Neural cell (in vitro differentiated cells): Measurements from ENCODE around the gene PASD1. TPM values are rescaled to one million over a fixed set of nuclear protein-coding genes. Genes with fewer than 3 reads are reported as not detected.

Source experiments
- H2AFZ ChIP-seq: fragments of 200-600, 300-800 bp; sonication (generic), shearing (Covaris generic); 2 replicates; pipeline ENCODE4 v1.6.0; 2014; ENCODE audit warnings: low read depth, mild to moderate bottlenecking, antibody characterized with exemption, low read length, moderate library complexity
- H3F3A ChIP-seq: fragments of 200-600 bp; shearing (Covaris generic); 2 replicates; pipeline ENCODE4 v1.6.1; 2016; ENCODE audit warnings: mild to moderate bottlenecking, moderate library complexity, mixed read lengths, antibody characterized with exemption, low read length; ENCODE audit not compliant: insufficient read depth, poor library complexity, severe bottlenecking
- H3K27ac ChIP-seq: fragments of 200-600, 300-800 bp; sonication (generic), shearing (Covaris generic); 2 replicates; pipeline ENCODE4 v1.5.1; 2014; ENCODE audit warnings: mild to moderate bottlenecking, low read length, moderate library complexity
- H3K27me3 ChIP-seq: fragments of 300-800, 200-600 bp; sonication (generic), shearing (Covaris generic); 2 replicates; pipeline ENCODE4 v1.6.0; 2014; ENCODE audit warnings: mild to moderate bottlenecking, low read depth, low read length, moderate library complexity; ENCODE audit not compliant: insufficient read depth
- H3K36me3 ChIP-seq: fragments of 300-800, 200-600 bp; sonication (generic), shearing (Covaris generic); 2 replicates; pipeline ENCODE4 v1.5.1; 2014; ENCODE audit warnings: mild to moderate bottlenecking, antibody characterized with exemption, low read length, moderate library complexity; ENCODE audit not compliant: insufficient read depth
- H3K4me2 ChIP-seq: fragments of 300-800, 200-600 bp; sonication (generic), shearing (Covaris generic); 2 replicates; pipeline ENCODE4 v1.6.0; 2014; ENCODE audit warnings: mild to moderate bottlenecking, low read length
- H3K4me3 ChIP-seq: fragments of 300-800, 200-600 bp; sonication (generic), shearing (Covaris generic); 2 replicates; pipeline ENCODE4 v1.5.1; 2014; ENCODE audit warnings: mild to moderate bottlenecking, low read length, moderate library complexity
- H3K79me2 ChIP-seq: fragments of 200-600 bp; shearing (Covaris generic); replicated peaks from 2 replicates; pipeline ENCODE4 v1.6.0; 2014; ENCODE audit warnings: mild to moderate bottlenecking, low read length, moderate library complexity; ENCODE audit not compliant: insufficient read depth
- H3K9ac ChIP-seq: fragments of 300-800, 200-600 bp; sonication (generic), shearing (Covaris generic); 2 replicates; pipeline ENCODE4 v1.6.1; 2016; ENCODE audit warnings: mild to moderate bottlenecking, low read length, mixed read lengths
- H3K9me2 ChIP-seq: fragments of 200-600 bp; shearing (Covaris generic); 2 replicates; pipeline ENCODE4 v1.6.1; 2016; ENCODE audit warnings: mild to moderate bottlenecking, low read length, mixed read lengths; ENCODE audit not compliant: insufficient read depth
- H3K9me3 ChIP-seq: fragments of 200-600, 300-800 bp; sonication (generic), shearing (Covaris generic); 2 replicates; pipeline ENCODE4 v1.6.1; 2016; ENCODE audit warnings: mild to moderate bottlenecking, mixed run types, low read length, moderate library complexity, mixed read lengths
- H4K20me1 ChIP-seq: fragments of 200-600 bp; shearing (Covaris generic); 2 replicates; pipeline ENCODE4 v1.6.1; 2016; ENCODE audit warnings: mild to moderate bottlenecking, mixed run types; ENCODE audit not compliant: insufficient read depth
- EP300 ChIP-seq: fragments of 450-650 bp; conservative IDR thresholded peaks from 2 replicates; pipeline ENCODE4 v1.6.1; 2014; ENCODE audit warnings: antibody characterized with exemption, mild to moderate bottlenecking, moderate library complexity; ENCODE audit not compliant: poor library complexity, severe bottlenecking
- EZH2 ChIP-seq: fragments of 200-600, 300-800 bp; shearing (Covaris generic), sonication (generic); IDR thresholded peaks from 2 replicates; pipeline ENCODE4 v1.6.1; 2014; ENCODE audit warnings: antibody characterized with exemption, low read length, borderline replicate concordance, mild to moderate bottlenecking; ENCODE audit not compliant: insufficient read depth, poor library complexity, severe bottlenecking
- MXI1 ChIP-seq: fragments of 450-650 bp; conservative IDR thresholded peaks from 2 replicates; pipeline ENCODE4 v1.6.1; 2014; ENCODE audit warnings: antibody characterized with exemption, mild to moderate bottlenecking; ENCODE audit not compliant: poor library complexity, severe bottlenecking
- POLR2AphosphoS5 ChIP-seq: IDR thresholded peaks from 2 replicates; pipeline ENCODE4 v1.6.1; 2012
- RAD21 ChIP-seq: fragments of 450-650 bp; conservative IDR thresholded peaks from 2 replicates; pipeline ENCODE4 v1.6.1; 2014; ENCODE audit warnings: antibody characterized with exemption, mild to moderate bottlenecking, moderate library complexity
- SMC3 ChIP-seq: fragments of 450-650 bp; conservative IDR thresholded peaks from 2 replicates; pipeline ENCODE4 v1.6.1; 2014; ENCODE audit warnings: antibody characterized with exemption, mild to moderate bottlenecking, moderate library complexity; ENCODE audit not compliant: poor library complexity
- TAF1 ChIP-seq: IDR thresholded peaks from 2 replicates; pipeline ENCODE4 v1.6.1; 2012; ENCODE audit warnings: low read depth
- polyA plus RNA-seq: library from polyadenylated mRNA; depleted of rRNA; stranded (reverse); fragments of >200 nt; gene quantifications from 2 replicates; pipeline ENCODE4 v1.2.3, GENCODE V29; 2014
- TF ChIP-seq, protein P1 (sequence below): IDR thresholded peaks from 2 replicates; pipeline ENCODE4 v1.6.1; 2012; ENCODE audit warnings: borderline replicate concordance
- TF ChIP-seq, protein P2 (sequence below): fragments of 450-650 bp; IDR thresholded peaks from 2 replicates; pipeline ENCODE4 v1.5.1; 2014; ENCODE audit warnings: antibody characterized with exemption, mild to moderate bottlenecking, moderate library complexity; ENCODE audit not compliant: poor library complexity, severe bottlenecking

Gene PASD1
- polyA plus RNA-seq, 1 donor from 2014 or later: not detected

DNA sequence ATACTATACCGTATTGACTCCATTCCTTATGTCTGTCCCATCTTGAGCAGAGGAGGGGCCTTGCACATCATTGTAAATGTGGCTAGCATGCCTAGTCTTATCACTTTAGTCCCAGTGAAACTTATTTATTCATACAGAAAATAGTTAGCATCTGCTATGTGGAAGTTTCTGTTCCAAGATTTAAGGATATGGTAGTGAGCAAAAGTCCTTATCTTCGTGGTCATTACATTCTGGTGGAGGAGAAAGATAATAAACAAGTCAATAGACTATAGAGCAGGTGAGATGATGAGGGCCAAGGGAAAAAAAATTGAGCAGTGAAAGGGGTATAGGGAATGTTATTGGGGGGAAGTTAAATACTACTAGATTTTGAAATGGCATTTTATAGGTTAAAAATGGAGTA is 68.3 kb downstream of the PASD1 start:
- Histone ChIP-seq H2AFZ (no peak overlapping the region), H3K27me3 (no peaks in the 10 kb centered on the region), H3K79me2 (no peaks in the 10 kb centered on the region), H3K27ac (no peak overlapping the region), H3K9me2 (no peaks in the 10 kb centered on the region), H3K4me3 (no peak overlapping the region), H3F3A (no peaks in the 10 kb centered on the region), H3K9ac (no peak overlapping the region), H3K36me3 (no peaks in the 10 kb centered on the region), H4K20me1 (no peaks in the 10 kb centered on the region), H3K4me2 (no peak overlapping the region), H3K9me3 (no peaks in the 10 kb centered on the region)
- TF ChIP-seq EP300 (no peak), EZH2 (no peak), SMC3 (no peak), TAF1 (no peak), POLR2AphosphoS5 (no peak), MXI1 (no peak), RAD21 (no peak)
- TF ChIP-seq, protein P1, sequence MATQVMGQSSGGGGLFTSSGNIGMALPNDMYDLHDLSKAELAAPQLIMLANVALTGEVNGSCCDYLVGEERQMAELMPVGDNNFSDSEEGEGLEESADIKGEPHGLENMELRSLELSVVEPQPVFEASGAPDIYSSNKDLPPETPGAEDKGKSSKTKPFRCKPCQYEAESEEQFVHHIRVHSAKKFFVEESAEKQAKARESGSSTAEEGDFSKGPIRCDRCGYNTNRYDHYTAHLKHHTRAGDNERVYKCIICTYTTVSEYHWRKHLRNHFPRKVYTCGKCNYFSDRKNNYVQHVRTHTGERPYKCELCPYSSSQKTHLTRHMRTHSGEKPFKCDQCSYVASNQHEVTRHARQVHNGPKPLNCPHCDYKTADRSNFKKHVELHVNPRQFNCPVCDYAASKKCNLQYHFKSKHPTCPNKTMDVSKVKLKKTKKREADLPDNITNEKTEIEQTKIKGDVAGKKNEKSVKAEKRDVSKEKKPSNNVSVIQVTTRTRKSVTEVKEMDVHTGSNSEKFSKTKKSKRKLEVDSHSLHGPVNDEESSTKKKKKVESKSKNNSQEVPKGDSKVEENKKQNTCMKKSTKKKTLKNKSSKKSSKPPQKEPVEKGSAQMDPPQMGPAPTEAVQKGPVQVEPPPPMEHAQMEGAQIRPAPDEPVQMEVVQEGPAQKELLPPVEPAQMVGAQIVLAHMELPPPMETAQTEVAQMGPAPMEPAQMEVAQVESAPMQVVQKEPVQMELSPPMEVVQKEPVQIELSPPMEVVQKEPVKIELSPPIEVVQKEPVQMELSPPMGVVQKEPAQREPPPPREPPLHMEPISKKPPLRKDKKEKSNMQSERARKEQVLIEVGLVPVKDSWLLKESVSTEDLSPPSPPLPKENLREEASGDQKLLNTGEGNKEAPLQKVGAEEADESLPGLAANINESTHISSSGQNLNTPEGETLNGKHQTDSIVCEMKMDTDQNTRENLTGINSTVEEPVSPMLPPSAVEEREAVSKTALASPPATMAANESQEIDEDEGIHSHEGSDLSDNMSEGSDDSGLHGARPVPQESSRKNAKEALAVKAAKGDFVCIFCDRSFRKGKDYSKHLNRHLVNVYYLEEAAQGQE: no peak
- TF ChIP-seq, protein P2, sequence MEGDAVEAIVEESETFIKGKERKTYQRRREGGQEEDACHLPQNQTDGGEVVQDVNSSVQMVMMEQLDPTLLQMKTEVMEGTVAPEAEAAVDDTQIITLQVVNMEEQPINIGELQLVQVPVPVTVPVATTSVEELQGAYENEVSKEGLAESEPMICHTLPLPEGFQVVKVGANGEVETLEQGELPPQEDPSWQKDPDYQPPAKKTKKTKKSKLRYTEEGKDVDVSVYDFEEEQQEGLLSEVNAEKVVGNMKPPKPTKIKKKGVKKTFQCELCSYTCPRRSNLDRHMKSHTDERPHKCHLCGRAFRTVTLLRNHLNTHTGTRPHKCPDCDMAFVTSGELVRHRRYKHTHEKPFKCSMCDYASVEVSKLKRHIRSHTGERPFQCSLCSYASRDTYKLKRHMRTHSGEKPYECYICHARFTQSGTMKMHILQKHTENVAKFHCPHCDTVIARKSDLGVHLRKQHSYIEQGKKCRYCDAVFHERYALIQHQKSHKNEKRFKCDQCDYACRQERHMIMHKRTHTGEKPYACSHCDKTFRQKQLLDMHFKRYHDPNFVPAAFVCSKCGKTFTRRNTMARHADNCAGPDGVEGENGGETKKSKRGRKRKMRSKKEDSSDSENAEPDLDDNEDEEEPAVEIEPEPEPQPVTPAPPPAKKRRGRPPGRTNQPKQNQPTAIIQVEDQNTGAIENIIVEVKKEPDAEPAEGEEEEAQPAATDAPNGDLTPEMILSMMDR: no peak

DNA sequence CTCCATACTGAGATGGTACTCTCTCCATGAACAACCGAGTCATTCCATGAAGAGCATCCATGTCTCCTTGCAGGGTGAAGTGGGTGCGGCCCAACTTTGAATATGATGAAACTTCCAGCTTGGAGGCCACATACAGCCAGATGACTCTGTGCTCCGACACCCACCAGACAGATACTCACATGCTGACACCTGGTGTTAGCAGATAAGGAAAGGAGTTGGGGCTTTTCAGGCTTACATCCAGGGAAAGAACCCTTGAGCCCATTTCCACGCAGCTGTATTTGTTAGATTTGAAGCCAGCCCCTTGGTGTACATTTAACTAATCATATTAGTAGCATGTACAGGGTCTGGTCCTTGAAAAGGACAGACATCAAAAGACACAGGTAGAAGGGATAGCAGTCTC is 69.7 kb downstream of the PASD1 start:
- Histone ChIP-seq H3K9me3 (no peaks in the 10 kb centered on the region), H3F3A (no peaks in the 10 kb centered on the region), H3K79me2 (no peaks in the 10 kb centered on the region), H3K36me3 (no peaks in the 10 kb centered on the region), H3K9me2 (no peaks in the 10 kb centered on the region), H3K9ac (no peak overlapping the region), H3K27ac (no peak overlapping the region), H3K4me3 (no peak overlapping the region), H3K4me2 (no peak overlapping the region), H3K27me3 (no peaks in the 10 kb centered on the region), H2AFZ (no peak overlapping the region), H4K20me1 (no peaks in the 10 kb centered on the region)
- TF ChIP-seq POLR2AphosphoS5: no peak
- no peak for TF ChIP-seq TAF1
- TF ChIP-seq SMC3: no peak
- TF ChIP-seq, protein P1: no peak
- TF ChIP-seq RAD21: no peak
- TF ChIP-seq MXI1: no peak
- TF ChIP-seq, protein P2: no peak
- TF ChIP-seq EP300: no peak
- TF ChIP-seq EZH2: no peak
